HepG2 (cell line): Measurements from ENCODE around the gene CAPN11. TPM values are rescaled to one million over a fixed set of nuclear protein-coding genes. Genes with fewer than 3 reads are reported as not detected.

Source experiments
- ATAC-seq: fragments of 200-7000 bp; cut with Tn5 transposase; 3 replicates; pipeline ENCODE4 v1.9.1; 2020; ENCODE audit warnings: mild to moderate bottlenecking, moderate library complexity
- BruUV-seq: library from RNA; stranded (reverse); fragments of 400-500 nt; replicated peaks from 2 replicates; lab custom pipeline; 2021; lab: Mats Ljungman, UMichigan
- CTCF ChIA-PET: fragments of 300-600 bp; formaldehyde crosslinking; extraction: SDS; loops from one replicate; lab custom pipeline; 2021; ENCODE audit warnings: low total read pairs, inconsistent platforms, low intra/inter-chr PET ratio; lab: Yijun Ruan, JAX
- POLR2A ChIA-PET: fragments of 350-600 bp; sonication (Branson Sonifier 250); formaldehyde crosslinking; loops from one replicate; lab custom pipeline; 2020; ENCODE audit warnings: antibody characterized with exemption, inconsistent platforms; lab: Yijun Ruan, JAX
- DNase-seq: peaks from one replicate; pipeline ENCODE4 v3.0.0-alpha.2; 2015; ENCODE audit warnings: low spot score
- FAIRE-seq: peaks from 3 replicates; lab custom pipeline; 2011; peaks lifted over from hg19 to GRCh38; lab: Jason Lieb, UNC
- H2AFZ ChIP-seq: one replicate; pipeline ENCODE4 v1.6.1; 2011; ENCODE audit warnings: low read length, inconsistent platforms
- H3K27ac ChIP-seq: fragments of 300-600 bp; 3 replicates; pipeline ENCODE4 v1.8.0; 2011; ENCODE audit warnings: mixed run types, mild to moderate bottlenecking, mixed read lengths, low read length, inconsistent platforms; ENCODE audit not compliant: insufficient read depth; ENCODE audit errors: extremely low read length
- H3K27me3 ChIP-seq, 2 experiments: fragments of 200-600 bp in 1 of 2; 2 replicates in 1 of 2; 3 replicates in 1 of 2; pipeline versions ENCODE4 v1.6.0 to v1.8.0; 2011; ENCODE audit warnings: low read length in 2 of 2, mild to moderate bottlenecking in 2 of 2, moderate library complexity in 2 of 2, inconsistent platforms in 1 of 2; ENCODE audit not compliant: insufficient read depth in 2 of 2, control insufficient read depth in 1 of 2
- H3K36me3 ChIP-seq, 2 experiments: fragments of 200-600 bp in 1 of 2; replicated peaks in 1 of 2; 2 replicates in 1 of 2; 3 replicates in 1 of 2; pipeline versions ENCODE4 v1.5.1 to v1.8.0; 2011; ENCODE audit warnings: low read length in 2 of 2, inconsistent platforms in 1 of 2; ENCODE audit not compliant: insufficient read depth in 2 of 2, control insufficient read depth in 1 of 2
- H3K4me1 ChIP-seq: 2 replicates; pipeline ENCODE4 v1.5.1; 2012; ENCODE audit warnings: low read length, inconsistent platforms; ENCODE audit not compliant: insufficient read depth
- H3K4me2 ChIP-seq: 2 replicates; pipeline ENCODE4 v1.6.0; 2011; ENCODE audit warnings: low read depth, low read length, inconsistent platforms
- H3K4me3 ChIP-seq, 3 experiments: fragments of 200-600 bp in 1 of 3; sonication (generic), shearing (Covaris generic) in 1 of 3; replicated peaks in 1 of 3; 2 replicates each; pipeline ENCODE4 v1.5.1; 2011 to 2016; ENCODE audit warnings: low read length in 3 of 3, inconsistent platforms in 2 of 3, low read depth in 2 of 3, mild to moderate bottlenecking in 2 of 3, control low read depth in 1 of 3, mixed read lengths in 1 of 3; ENCODE audit not compliant: insufficient read depth in 1 of 3
- H3K79me2 ChIP-seq: one replicate; pipeline ENCODE4 v1.6.1; 2011; ENCODE audit warnings: low read length, inconsistent platforms; ENCODE audit not compliant: insufficient read depth
- H3K9ac ChIP-seq: 2 replicates; pipeline ENCODE4 v1.6.0; 2011; ENCODE audit warnings: mild to moderate bottlenecking, low read depth, low read length, inconsistent platforms; ENCODE audit not compliant: insufficient read depth
- H3K9me3 ChIP-seq: 2 replicates; pipeline ENCODE4 v1.5.1; 2012; ENCODE audit warnings: mild to moderate bottlenecking, low read length
- H4K20me1 ChIP-seq: 2 replicates; pipeline ENCODE4 v1.6.0; 2011; ENCODE audit warnings: inconsistent platforms, mild to moderate bottlenecking, low read length, moderate library complexity; ENCODE audit not compliant: insufficient read depth
- CENPX ChIP-seq: sonication (generic); formaldehyde crosslinking; IDR thresholded peaks from 2 replicates; pipeline ENCODE4 v1.9.0; 2021; ENCODE audit warnings: mild to moderate bottlenecking, missing genetic modification reagents, moderate library complexity
- FIP1L1 ChIP-seq: fragments of 200-400 bp; formaldehyde crosslinking; IDR thresholded peaks from 2 replicates; pipeline ENCODE4 v1.6.1; 2018; ENCODE audit warnings: low read depth, mild to moderate bottlenecking, low read length, moderate library complexity, borderline replicate concordance; ENCODE audit not compliant: insufficient read depth
- GATAD1 ChIP-seq: IDR thresholded peaks from 2 replicates; pipeline ENCODE4 v1.6.1; 2016; ENCODE audit warnings: missing genetic modification reagents, missing compliant biosample characterization
- MAF1 ChIP-seq: sonication (generic); formaldehyde crosslinking; IDR thresholded peaks from 2 replicates; pipeline ENCODE4 v1.5.0; 2020; ENCODE audit warnings: missing genetic modification reagents, borderline replicate concordance
- NCOA2 ChIP-seq: sonication (generic); formaldehyde crosslinking; IDR thresholded peaks from 2 replicates; pipeline ENCODE4 v1.8.0; 2022; ENCODE audit warnings: inconsistent platforms
- NFE2L2 ChIP-seq: fragments of 150-350 bp; IDR thresholded peaks from 2 replicates; pipeline ENCODE4 v1.6.1; 2014; ENCODE audit warnings: low read length
- NONO ChIP-seq, 2 experiments: fragments of 450-650 bp in 1 of 2; sonication (generic) in 1 of 2; formaldehyde crosslinking in 1 of 2; IDR thresholded peaks in 1 of 2; conservative IDR thresholded peaks in 1 of 2; 2 replicates each; pipeline versions ENCODE4 v1.6.1 to v1.8.0; 2017 to 2022; ENCODE audit warnings: mild to moderate bottlenecking in 1 of 2, missing genetic modification reagents in 1 of 2, moderate library complexity in 1 of 2
- PHF8 ChIP-seq: sonication (generic); formaldehyde crosslinking; IDR thresholded peaks from 2 replicates; pipeline ENCODE4 v1.5.0; 2020; ENCODE audit warnings: missing genetic modification reagents
- PRDM10 ChIP-seq: sonication (generic); formaldehyde crosslinking; IDR thresholded peaks from 2 replicates; pipeline ENCODE4 v1.4.0; 2020; ENCODE audit warnings: low read depth, missing genetic modification reagents
- SALL2 ChIP-seq: sonication (generic); formaldehyde crosslinking; IDR thresholded peaks from 2 replicates; pipeline ENCODE4 v1.8.1; 2023; ENCODE audit warnings: mild to moderate bottlenecking, missing genetic modification reagents, inconsistent platforms
- STAG1 ChIP-seq: sonication (generic); formaldehyde crosslinking; IDR thresholded peaks from 2 replicates; pipeline ENCODE4 v1.4.0; 2020; ENCODE audit warnings: missing genetic modification reagents
- TAF1 ChIP-seq: sonication (generic); formaldehyde crosslinking; IDR thresholded peaks from 2 replicates; pipeline ENCODE4 v1.4.0; 2020; ENCODE audit warnings: missing genetic modification reagents
- ZC3H13 ChIP-seq: sonication (generic); formaldehyde crosslinking; IDR thresholded peaks from 2 replicates; pipeline ENCODE4 v1.8.1; 2023; ENCODE audit warnings: mild to moderate bottlenecking, missing genetic modification reagents, moderate library complexity
- ZMYM2 ChIP-seq: sonication (generic); formaldehyde crosslinking; IDR thresholded peaks from 2 replicates; pipeline ENCODE4 v1.8.0; 2022; ENCODE audit warnings: mild to moderate bottlenecking, missing genetic modification reagents
- ZMYM4 ChIP-seq: sonication (generic); formaldehyde crosslinking; IDR thresholded peaks from 2 replicates; pipeline ENCODE4 v1.8.1; 2023; ENCODE audit warnings: mild to moderate bottlenecking, missing genetic modification reagents
- ZNF33B ChIP-seq: sonication (generic); formaldehyde crosslinking; IDR thresholded peaks from 2 replicates; pipeline ENCODE4 v1.5.1; 2020; ENCODE audit warnings: mild to moderate bottlenecking, missing genetic modification reagents
- ZNF83 ChIP-seq: sonication (generic); formaldehyde crosslinking; IDR thresholded peaks from 2 replicates; pipeline ENCODE4 v1.4.0; 2020; ENCODE audit warnings: missing genetic modification reagents, mild to moderate bottlenecking, borderline replicate concordance
- WGBS: methylation state at CpG from one replicate; pipeline ENCODE4 v1.1.6; 2017; ENCODE audit warnings: low lambda C conversion rate; 5-methylcytosine and 5-hydroxymethylcytosine counted together
- in situ Hi-C: cut with HindIII; loops from 2 replicates; pipeline ENCODE4 v1.10.0; 2017; ENCODE audit warnings: low pct_unique_long_range_greater_than_20kb; ENCODE audit not compliant: extremely low pct_ligation_motif_present
- intact Hi-C: fragments of 100-400 bp; cut with micrococcal nuclease; formaldehyde crosslinking; loops from one replicate; pipeline ENCODE4 v1.10.0; 2022; ENCODE audit not compliant: unreplicated experiment
- polyA plus RNA-seq, 8 experiments: library from polyadenylated mRNA; depleted of rRNA in 3 of 8; stranded (reverse) in 7 of 8; unstranded in 1 of 8; fragments of >200 nt; fragmentation: Illumina TruSeq in 4 of 8; extraction: Trizol in 4 of 8; gene quantifications; 2 replicates each; pipeline versions ENCODE4 v1.2.1 to v1.2.3, GENCODE V29; 2011 to 2016; ENCODE audit warnings: low read depth in 4 of 8, missing spikeins in 1 of 8, mixed read lengths in 1 of 8; ENCODE audit not compliant: insufficient read depth in 1 of 8
- total RNA-seq, 5 experiments: library from RNA; depleted of rRNA; stranded (reverse); fragments of >200 nt; fragmentation: Illumina TruSeq; extraction: Trizol; gene quantifications; 2 replicates each; pipeline ENCODE4 v1.2.3, GENCODE V29; 2016; ENCODE audit warnings: low read depth in 1 of 5
- TF ChIP-seq, protein P1 (sequence below): sonication (generic); formaldehyde crosslinking; IDR thresholded peaks from 2 replicates; pipeline ENCODE4 v1.4.0; 2020; ENCODE audit warnings: missing genetic modification reagents, borderline replicate concordance

Gene CAPN11
- total and polyA plus RNA-seq, 2 of the 13 experiments (the other 11 are each of a cell fraction or from before 2014, with no cell fraction given): 0.07 to 0.11 TPM

DNA sequence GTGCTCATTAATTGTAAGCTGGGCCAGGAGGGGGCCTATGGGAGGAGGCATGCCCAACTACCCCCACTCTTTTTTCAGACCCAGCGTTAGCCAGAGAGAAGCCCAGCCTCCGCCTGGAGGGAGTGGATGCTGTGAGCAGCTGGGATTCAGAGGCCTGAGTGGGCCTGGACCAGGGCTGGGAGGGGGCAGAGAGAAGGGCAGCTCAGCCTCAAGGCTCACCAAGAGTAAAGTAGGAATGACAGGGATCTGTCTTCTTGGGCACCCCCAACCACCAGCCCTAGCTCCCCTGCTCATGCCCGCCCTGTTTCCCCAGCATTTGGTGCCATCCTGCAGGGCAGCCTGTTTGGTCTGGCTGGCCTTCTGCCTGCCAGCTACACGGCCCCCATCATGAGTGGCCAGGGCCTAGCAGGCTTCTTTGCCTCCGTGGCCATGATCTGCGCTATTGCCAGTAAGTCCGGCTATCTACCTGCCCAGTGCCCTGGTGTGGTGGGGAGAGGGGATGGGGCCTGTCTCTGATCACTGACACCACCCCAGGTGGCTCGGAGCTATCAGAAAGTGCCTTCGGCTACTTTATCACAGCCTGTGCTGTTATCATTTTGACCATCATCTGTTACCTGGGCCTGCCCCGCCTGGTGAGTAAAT is 71.5 kb downstream of the CAPN11 start:
- no peaks in the 10 kb centered on the region for H4K20me1 ChIP-seq
- H3K9ac ChIP-seq: no peak overlapping the region
- H3K27me3 ChIP-seq: no peaks in the 10 kb centered on the region
- H3K4me1 ChIP-seq: peaks cover 50% of the 10 kb centered on the region
- ATAC-seq (no peak), FAIRE-seq (no peak), DNase-seq (no peak)
- intact Hi-C loops: no loop called here
- no peak overlapping the region for H3K4me2 ChIP-seq
- POLR2A ChIA-PET: interaction anchor here (0.6 to 1.2 kb wide), 2 partner anchors 8 to 11 kb away, joined by 3 to 4 read pairs; no protein-coding TSS in a partner anchor
- H3K79me2 ChIP-seq: peaks cover 6% of the 10 kb centered on the region
- CTCF ChIA-PET: no interaction called here
- no TSS peak for BruUV-seq
- TF ChIP-seq ZC3H13 (CRISPR knock-in tag): no peak
- no peak for TF ChIP-seq CENPX (CRISPR knock-in tag)
- no peak for TF ChIP-seq TAF1 (CRISPR knock-in tag)
- no peak for TF ChIP-seq NFE2L2
- TF ChIP-seq ZNF33B (CRISPR knock-in tag): no peak
- no peak for TF ChIP-seq ZMYM2
- no peak for TF ChIP-seq FIP1L1
- no peak for TF ChIP-seq NCOA2
- no peak for TF ChIP-seq NONO (IDR thresholded peaks at IDR 0.05)
- no peak for TF ChIP-seq NONO (CRISPR knock-in tag; conservative IDR thresholded peaks at IDR 0.05)
- no peak for TF ChIP-seq STAG1 (CRISPR knock-in tag)
- TF ChIP-seq PHF8 (CRISPR knock-in tag): no peak
- TF ChIP-seq, protein P1, sequence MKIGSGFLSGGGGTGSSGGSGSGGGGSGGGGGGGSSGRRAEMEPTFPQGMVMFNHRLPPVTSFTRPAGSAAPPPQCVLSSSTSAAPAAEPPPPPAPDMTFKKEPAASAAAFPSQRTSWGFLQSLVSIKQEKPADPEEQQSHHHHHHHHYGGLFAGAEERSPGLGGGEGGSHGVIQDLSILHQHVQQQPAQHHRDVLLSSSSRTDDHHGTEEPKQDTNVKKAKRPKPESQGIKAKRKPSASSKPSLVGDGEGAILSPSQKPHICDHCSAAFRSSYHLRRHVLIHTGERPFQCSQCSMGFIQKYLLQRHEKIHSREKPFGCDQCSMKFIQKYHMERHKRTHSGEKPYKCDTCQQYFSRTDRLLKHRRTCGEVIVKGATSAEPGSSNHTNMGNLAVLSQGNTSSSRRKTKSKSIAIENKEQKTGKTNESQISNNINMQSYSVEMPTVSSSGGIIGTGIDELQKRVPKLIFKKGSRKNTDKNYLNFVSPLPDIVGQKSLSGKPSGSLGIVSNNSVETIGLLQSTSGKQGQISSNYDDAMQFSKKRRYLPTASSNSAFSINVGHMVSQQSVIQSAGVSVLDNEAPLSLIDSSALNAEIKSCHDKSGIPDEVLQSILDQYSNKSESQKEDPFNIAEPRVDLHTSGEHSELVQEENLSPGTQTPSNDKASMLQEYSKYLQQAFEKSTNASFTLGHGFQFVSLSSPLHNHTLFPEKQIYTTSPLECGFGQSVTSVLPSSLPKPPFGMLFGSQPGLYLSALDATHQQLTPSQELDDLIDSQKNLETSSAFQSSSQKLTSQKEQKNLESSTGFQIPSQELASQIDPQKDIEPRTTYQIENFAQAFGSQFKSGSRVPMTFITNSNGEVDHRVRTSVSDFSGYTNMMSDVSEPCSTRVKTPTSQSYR (CRISPR knock-in tag): no peak
- TF ChIP-seq SALL2 (CRISPR knock-in tag): no peak
- TF ChIP-seq ZNF83 (CRISPR knock-in tag): no peak
- no peak for TF ChIP-seq PRDM10 (CRISPR knock-in tag)
- no peak for TF ChIP-seq GATAD1 (CRISPR knock-in tag)
- TF ChIP-seq MAF1 (CRISPR knock-in tag): no peak
- TF ChIP-seq ZMYM4 (CRISPR knock-in tag): no peak
- in situ Hi-C loops: no loop called here
- WGBS: 97% methylated on average over 6 of the region's 10 CpGs
- H2AFZ ChIP-seq: no peak overlapping the region
- no peaks in the 10 kb centered on the region for H3K9me3 ChIP-seq
- peaks cover 11 to 24% of the 10 kb centered on the region in 2 experiments for H3K36me3 ChIP-seq
- H3K27ac ChIP-seq: no peak overlapping the region
- H3K4me3 ChIP-seq: no peak overlapping the region
